ENCODE data around the gene IQCH. TPM values are rescaled to one million over a fixed set of nuclear protein-coding genes. Genes with fewer than 3 reads are reported as not detected.

IQCH gene
- total RNA-seq, 2 donors from 2014 or later = 0.52 to 0.83 TPM

GRCh38 chr15:67305506-67305905, 50.9 kb downstream of the IQCH start:
- DNase-seq (ENCODE audit: low spot score) = no peak
- no peaks in the 10 kb centered on the region for H3K4me1 ChIP-seq
- H3K27me3 ChIP-seq = no peaks in the 10 kb centered on the region
- H3K4me3 ChIP-seq = no peak overlapping the region
- H3K36me3 ChIP-seq = no peaks in the 10 kb centered on the region
- no peak overlapping the region for H3K27ac ChIP-seq
- TF ChIP-seq CTCF (IDR thresholded peaks at IDR 0.05) = no peak
- no peaks in the 10 kb centered on the region for H3K9me3 ChIP-seq

DNA sequence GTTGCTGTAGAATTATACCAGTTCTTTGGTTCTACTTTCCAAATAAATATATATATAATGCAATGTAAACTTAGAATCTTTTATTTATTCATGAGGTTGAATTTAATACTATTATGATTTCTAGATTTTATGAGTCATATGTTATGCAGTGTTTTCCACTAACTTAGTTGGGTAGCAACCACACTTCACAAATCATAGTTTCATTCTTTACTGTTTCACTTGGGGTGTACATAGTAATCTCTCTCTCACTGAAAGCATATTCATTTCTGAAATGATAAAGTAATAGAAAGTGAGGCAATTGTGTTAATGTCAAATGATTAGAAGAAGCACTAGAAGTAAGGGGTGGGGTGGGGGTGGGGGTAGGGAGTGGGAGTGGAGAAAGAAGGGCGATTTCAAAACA, 52.6 kb downstream of the IQCH start:
- no peak overlapping the region for H3K4me3 ChIP-seq
- no peak for DNase-seq (ENCODE audit: low spot score)
- no peak overlapping the region for H3K27ac ChIP-seq
- TF ChIP-seq CTCF (IDR thresholded peaks at IDR 0.05) = no peak
- no peaks in the 10 kb centered on the region for H3K9me3 ChIP-seq
- no peaks in the 10 kb centered on the region for H3K27me3 ChIP-seq
- no peaks in the 10 kb centered on the region for H3K36me3 ChIP-seq
- no peaks in the 10 kb centered on the region for H3K4me1 ChIP-seq

DNA sequence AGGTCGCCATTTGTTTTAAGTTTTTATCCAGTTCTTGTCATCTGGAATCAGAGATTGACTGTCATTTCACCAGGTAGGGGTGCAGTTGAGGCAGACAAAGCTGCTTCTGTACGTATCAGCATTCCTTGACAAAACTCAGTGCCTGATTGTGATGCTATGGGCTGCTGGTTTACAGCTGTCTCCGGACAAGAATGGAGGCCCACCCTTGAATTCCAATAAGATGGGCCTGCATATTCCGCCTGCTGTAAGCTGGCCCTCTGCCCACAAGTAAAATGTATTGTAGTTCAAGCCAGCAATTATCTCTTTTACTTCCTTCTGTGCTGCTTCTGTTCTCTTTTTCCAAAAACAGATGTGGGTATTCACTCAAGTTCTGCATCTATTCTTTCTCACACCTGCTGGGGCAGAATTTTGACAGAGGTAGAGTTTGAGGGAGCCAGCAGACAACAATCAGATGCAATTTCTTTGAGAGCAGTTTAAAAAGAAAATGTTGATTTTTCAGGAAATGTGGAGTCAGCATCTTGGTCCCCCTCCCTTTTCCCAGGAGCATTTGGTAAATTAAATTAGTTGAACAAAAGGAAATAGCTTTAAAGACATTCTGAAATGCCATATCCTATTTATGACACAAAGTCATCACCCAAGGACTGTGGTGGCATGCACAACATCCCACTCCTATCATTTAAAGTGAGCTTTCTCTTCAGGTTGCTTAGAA, 53.5 kb downstream of the IQCH start:
- TF ChIP-seq CTCF (IDR thresholded peaks at IDR 0.05) = no peak
- Histone ChIP-seq H3K27me3 (no peaks in the 10 kb centered on the region), H3K36me3 (no peaks in the 10 kb centered on the region), H3K4me1 (no peaks in the 10 kb centered on the region), H3K4me3 (no peak overlapping the region), H3K27ac (no peak overlapping the region), H3K9me3 (no peaks in the 10 kb centered on the region)
- DNase-seq (ENCODE audit: low spot score) = no peak

GRCh38 chr15:67311731-67312130, 57.1 kb downstream of the IQCH start:
- no peak for TF ChIP-seq CTCF (IDR thresholded peaks at IDR 0.05)
- no peak overlapping the region for H3K27ac ChIP-seq
- no peaks in the 10 kb centered on the region for H3K9me3 ChIP-seq
- no peaks in the 10 kb centered on the region for H3K4me1 ChIP-seq
- H3K4me3 ChIP-seq = no peak overlapping the region
- DNase-seq (ENCODE audit: low spot score) = no peak
- no peaks in the 10 kb centered on the region for H3K27me3 ChIP-seq
- no peaks in the 10 kb centered on the region for H3K36me3 ChIP-seq

DNA sequence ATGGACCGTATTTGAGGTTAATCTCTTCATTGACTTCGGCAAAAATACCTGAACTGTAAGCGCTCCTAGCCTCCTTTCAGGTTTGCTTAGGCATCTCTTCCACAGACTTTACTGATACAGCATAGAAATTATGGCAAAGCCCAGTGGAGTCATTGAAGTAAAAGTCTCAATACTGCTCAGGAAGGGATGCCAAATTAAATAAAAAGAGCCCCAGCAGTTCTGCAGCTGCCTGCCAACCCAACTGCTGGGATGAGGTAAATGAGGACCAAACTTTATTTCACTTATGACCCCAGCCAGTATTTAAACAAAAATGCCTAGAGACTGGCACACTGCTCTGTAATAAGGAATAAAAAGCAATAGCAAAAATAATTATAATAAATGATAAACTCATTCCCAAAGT, 65.4 kb downstream of the IQCH start:
- H3K36me3 ChIP-seq = no peaks in the 10 kb centered on the region
- H3K4me1 ChIP-seq = no peaks in the 10 kb centered on the region
- no peak overlapping the region for H3K4me3 ChIP-seq
- H3K27me3 ChIP-seq = no peaks in the 10 kb centered on the region
- no peaks in the 10 kb centered on the region for H3K9me3 ChIP-seq
- TF ChIP-seq CTCF (IDR thresholded peaks at IDR 0.05) = no peak
- H3K27ac ChIP-seq = no peak overlapping the region
- DNase-seq (ENCODE audit: low spot score) = no peak

DNA sequence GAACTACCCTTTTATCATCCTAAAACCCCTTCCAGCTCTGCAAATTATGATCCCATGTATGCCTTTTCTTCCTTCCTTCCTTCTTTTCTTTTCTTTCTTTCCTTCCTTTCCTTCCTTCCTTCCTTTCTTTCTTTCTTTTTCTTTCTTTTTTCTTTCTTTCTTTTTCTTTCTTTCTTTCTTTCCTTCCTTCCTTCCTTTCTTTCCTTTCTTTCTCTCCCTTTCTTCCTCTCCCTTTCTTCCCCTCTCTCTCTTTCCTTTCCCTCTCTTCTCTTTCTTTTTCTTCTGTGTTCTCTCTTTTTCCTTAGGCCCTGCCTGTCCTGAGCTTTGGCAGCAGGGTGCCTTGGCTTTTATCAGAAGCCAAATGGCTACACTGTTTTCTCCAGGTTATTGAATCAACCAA, 66.8 kb downstream of the IQCH start:
- no peaks in the 10 kb centered on the region for H3K27me3 ChIP-seq
- no peaks in the 10 kb centered on the region for H3K36me3 ChIP-seq
- no peaks in the 10 kb centered on the region for H3K9me3 ChIP-seq
- no peaks in the 10 kb centered on the region for H3K4me1 ChIP-seq
- H3K27ac ChIP-seq = no peak overlapping the region
- no peak for TF ChIP-seq CTCF (IDR thresholded peaks at IDR 0.05)
- no peak overlapping the region for H3K4me3 ChIP-seq
- DNase-seq (ENCODE audit: low spot score) = no peak

Data from right atrium auricular region (tissue), 2 donors.